Retinal pigment epithelial cell (primary cell): ENCODE data around the gene CFHR3.
"Not testable (repeated sequence)": the region's sequence is repeated elsewhere in the genome, so short reads cannot be mapped to it uniquely, and the experiment has no call there.

Source experiments
- DNase-seq: peaks from one replicate; pipeline ENCODE4 v3.0.0-alpha.2; 2010; ENCODE audit warnings: low read depth
- H3K4me3 ChIP-seq: 2 replicates; pipeline ENCODE4 v1.5.1; 2011; ENCODE audit warnings: mild to moderate bottlenecking, low read length, control low read depth, moderate library complexity
- TF ChIP-seq, protein P1 (sequence below): conservative IDR thresholded peaks from 2 replicates; pipeline ENCODE4 v1.5.1; 2011; ENCODE audit warnings: low read depth, low read length, control low read depth, inconsistent platforms

The CFHR3 gene

DNA sequence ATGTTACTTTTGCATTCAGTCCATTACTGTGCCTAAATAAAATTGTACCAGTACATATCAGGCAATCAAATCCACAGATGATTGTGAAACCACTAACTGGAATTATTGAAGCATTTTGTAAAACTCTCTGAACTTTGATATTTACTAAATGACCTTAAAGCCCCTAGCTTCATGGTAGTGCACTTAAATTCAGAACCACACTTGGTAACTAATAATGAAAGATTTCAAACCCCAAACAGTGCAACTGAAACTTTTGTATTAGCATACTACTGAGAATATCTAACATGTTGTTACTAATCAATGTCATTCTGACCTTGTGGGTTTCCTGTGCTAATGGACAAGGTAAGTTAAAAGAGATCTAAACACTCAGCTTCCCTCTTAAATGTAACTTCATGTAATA is at the start of gene CFHR3:
TSS of gene CFHR3 (plus strand) at position 238 of the 400 bp plus-strand sequence. CDS start at position 285, 47 bp downstream.
- no peak for DNase-seq
- no peak within 1 kb of the TSS for H3K4me3 ChIP-seq
- TF ChIP-seq, protein P1, sequence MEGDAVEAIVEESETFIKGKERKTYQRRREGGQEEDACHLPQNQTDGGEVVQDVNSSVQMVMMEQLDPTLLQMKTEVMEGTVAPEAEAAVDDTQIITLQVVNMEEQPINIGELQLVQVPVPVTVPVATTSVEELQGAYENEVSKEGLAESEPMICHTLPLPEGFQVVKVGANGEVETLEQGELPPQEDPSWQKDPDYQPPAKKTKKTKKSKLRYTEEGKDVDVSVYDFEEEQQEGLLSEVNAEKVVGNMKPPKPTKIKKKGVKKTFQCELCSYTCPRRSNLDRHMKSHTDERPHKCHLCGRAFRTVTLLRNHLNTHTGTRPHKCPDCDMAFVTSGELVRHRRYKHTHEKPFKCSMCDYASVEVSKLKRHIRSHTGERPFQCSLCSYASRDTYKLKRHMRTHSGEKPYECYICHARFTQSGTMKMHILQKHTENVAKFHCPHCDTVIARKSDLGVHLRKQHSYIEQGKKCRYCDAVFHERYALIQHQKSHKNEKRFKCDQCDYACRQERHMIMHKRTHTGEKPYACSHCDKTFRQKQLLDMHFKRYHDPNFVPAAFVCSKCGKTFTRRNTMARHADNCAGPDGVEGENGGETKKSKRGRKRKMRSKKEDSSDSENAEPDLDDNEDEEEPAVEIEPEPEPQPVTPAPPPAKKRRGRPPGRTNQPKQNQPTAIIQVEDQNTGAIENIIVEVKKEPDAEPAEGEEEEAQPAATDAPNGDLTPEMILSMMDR: no peak

DNA sequence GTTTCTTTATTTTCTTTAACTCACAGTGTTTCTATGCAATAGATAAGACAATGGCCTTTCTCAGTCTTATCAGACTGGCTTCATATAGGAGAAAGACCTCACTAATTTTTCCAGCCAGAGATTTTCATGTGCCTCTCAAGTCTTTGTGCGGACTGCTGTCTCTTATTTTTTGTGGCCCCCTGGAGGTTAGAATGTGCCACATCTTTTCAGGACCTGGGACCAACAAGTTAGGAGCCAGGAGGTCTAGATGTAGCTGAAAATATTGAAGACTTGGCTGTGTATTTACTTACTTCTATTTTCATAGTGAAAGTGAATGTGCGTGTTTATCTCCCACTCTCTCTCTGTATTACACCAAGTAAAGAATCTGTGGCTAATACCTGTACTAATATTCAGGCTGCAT is 42.1 kb upstream of the CFHR3 start:
- no peak for DNase-seq
- H3K4me3 ChIP-seq: no peak overlapping the region
- TF ChIP-seq, protein P1: peak; percentile 17

DNA sequence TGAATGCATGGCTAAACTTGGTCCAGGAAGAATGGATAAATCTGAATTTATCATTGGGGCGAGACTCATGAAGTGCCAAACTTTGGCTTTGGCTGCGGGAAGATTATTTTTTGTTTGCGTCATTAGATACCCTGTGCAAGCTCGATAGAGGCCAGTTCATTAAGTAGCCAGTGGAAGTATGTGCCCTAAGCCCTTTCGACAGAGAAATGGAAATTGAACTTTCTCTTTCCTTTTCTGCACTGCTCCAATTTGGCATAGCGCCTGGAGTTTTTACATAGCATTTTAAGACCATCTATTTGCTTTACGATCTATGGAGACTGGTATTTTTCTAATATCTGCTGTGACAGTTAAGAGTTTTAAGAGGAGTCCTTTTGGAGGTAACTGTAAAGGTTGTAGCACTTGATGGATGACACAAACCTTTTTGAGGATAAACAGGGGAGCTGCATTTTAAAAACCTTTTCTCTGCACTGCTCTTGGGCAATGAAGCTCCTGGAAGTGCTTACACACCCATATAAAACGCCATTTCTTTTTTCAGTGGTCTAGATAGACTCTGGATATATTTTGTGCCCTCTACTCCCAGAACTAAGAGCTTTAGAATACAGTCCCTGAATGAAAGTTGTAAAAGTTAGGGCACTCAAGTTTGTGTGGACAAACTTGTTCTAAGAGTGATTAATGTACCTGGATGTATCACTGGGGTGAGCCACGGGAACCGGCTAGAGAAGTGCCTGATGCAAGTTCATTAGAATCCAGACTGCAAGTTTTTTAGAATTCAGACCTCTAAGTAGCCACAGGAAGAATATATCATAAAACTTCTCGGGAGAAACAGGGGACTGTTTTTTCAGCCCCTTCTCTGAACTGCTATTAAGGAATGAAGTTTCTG is 41.3 kb upstream of the CFHR3 start:
- no peak for DNase-seq
- TF ChIP-seq, protein P1: no peak
- no peak overlapping the region for H3K4me3 ChIP-seq

DNA sequence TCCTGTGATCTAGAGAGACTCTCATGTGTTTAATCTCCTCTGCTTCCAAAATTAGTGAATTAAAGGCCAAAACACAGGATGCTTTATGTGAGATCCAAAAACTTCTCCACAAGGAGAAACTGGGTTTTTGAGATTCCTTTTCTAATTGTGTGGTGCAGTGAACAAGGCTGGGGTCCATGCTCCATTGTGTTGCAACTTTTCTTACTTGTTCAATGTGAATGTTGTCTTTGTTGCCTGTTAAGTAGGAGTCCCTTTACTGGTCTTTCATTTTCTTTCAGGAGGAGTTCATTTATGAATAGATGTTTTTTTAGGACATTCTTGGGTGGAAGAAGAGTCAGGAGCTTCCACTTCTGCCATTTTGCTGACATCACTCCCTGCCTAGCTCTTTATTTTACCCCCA is 40.6 kb upstream of the CFHR3 start:
- TF ChIP-seq, protein P1: no peak
- no peak for DNase-seq
- no peak overlapping the region for H3K4me3 ChIP-seq

DNA sequence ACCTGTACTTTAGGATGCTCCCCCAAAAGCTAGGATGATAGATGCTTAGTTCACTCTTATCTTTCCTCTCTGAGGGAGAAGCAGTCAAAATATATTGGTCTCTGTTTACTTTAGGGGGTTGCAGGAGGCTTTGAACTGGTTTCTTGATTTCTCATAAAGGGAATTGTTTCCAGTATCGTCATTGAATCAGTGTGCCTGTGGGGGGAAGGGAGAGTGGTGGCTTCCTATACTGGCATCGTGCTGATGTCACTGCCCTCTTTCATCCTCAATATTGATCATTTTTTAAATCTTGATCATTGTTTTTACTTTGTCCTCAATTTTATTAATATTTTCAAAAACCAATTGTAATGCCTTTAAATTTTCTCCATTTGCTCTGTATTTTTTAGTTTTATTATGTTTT is 40.2 kb upstream of the CFHR3 start:
- no peak for DNase-seq
- TF ChIP-seq, protein P1: no peak
- H3K4me3 ChIP-seq: no peak overlapping the region

DNA sequence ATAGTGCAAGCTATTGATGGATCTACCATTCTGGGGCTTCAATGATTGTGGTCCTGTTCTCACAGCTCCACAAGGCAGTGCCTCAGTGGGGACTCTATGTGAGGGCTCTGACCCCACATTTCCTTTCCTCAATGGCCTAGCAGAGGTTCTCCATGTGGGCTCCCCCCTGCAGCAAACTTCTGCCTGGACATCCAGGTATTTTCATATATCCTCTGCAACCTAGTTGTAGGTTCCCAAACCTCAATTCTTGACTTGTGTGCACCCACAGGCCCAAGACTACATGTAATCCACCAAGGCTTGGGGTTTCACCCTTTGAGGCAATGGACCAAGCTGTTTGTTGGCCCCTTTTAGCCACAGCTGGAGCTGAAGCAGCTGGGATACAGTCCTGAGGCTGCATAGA is 35.9 kb upstream of the CFHR3 start:
- DNase-seq: no peak
- TF ChIP-seq, protein P1: no peak

DNA sequence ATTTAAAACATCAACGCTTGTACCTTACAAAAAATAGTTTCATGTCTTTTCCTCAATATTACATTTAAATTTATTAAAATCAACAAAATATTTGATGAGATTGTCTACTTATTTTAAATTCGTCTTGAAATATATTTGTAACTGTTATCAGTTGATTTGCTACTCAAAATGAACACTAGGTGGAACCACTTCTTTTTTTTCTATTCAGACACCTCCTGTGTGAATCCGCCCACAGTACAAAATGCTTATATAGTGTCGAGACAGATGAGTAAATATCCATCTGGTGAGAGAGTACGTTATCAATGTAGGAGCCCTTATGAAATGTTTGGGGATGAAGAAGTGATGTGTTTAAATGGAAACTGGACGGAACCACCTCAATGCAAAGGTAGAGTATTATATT is 31.4 kb upstream of the CFHR3 start:
- TF ChIP-seq, protein P1: peak; percentile 22
- DNase-seq: peak; percentile 3
- H3K4me3 ChIP-seq: not testable (repeated sequence)

More for the DNA sequence above, 35.9 kb upstream of the CFHR3 start:
- no peak overlapping the region for H3K4me3 ChIP-seq

DNA sequence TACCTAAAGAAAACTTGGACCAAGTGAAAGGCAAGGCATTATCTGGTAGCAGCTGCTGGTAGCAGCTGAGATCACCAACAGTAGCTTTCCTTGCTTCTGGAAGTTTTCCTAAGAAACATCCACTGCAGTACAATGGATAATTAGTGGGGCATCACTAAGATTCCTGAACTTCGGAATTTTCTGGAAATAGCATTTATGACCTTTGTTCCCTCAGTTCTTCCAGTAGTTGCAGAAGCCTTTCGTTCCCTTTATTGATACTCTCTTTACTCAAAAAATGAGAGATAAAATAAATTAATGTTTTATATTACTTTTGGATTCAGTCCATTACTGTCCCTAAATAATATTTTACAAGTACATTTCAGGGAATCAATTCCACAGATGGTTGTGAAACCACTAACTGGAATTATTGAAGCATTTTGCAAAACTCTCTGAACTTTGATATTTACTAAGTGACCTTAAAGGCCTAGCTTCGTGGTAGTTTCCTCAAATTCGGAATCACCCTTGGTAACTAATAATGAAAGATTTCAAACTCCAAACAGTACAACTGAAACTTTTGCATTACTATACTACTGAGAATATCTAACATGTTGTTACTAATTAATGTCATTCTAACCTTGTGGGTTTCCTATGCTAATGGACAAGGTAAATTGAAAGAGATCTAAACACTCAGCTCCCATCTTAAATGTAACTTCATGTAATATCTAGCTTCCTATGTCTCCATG is 9.5 kb upstream of the CFHR3 start:
- DNase-seq, H3K4me3 ChIP-seq: not testable (repeated sequence)

DNA sequence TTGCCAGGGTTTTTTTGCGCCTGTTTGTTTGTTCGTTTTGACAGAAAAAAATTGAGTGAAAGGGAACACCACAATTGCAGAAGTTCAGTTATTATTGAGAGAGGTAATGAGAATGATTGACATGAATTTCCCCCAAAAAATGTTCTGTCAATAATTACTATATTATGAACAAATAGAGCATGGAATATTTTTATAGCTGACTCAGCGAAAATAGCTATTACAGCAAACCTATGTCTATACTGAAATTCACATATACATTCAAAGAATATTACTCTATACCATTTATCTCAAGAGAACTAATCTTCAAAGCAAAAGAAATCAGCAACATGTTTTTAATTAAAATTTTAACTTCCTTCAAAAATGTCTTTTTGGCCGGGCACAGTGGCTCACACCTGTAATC is 4.8 kb upstream of the CFHR3 start:
- not testable (repeated sequence) for H3K4me3 ChIP-seq, DNase-seq
